IPS DF 4.7 (cell line): ENCODE results near the gene GTPBP8.

Experiments used
- DNase-seq: peaks from one replicate; pipeline ENCODE4 v3.0.0-alpha.2; 2013; ENCODE audit warnings: low spot score; ENCODE audit errors: extremely low read depth

Gene GTPBP8

GRCh38 chr3:112990672-112991602 lies at the start of gene GTPBP8:
TSS of gene GTPBP8 (plus strand) at chr3:112990984. CDS start at chr3:112991000, 16 bp downstream.
- DNase-seq, result peak; percentile 64

- no peak for DNase-seq
Measured at GRCh38 chr3:112948346-112948838, 42.4 kb upstream of the GTPBP8 start.

GRCh38 chr3:112956351-112956750 lies 34.4 kb upstream of the GTPBP8 start:
- no peak for DNase-seq

GRCh38 chr3:112958811-112959560 lies 31.8 kb upstream of the GTPBP8 start:
- DNase-seq, result no peak

- DNase-seq, result no peak
Measured at GRCh38 chr3:112963683-112964082, 27.1 kb upstream of the GTPBP8 start.

DNA sequence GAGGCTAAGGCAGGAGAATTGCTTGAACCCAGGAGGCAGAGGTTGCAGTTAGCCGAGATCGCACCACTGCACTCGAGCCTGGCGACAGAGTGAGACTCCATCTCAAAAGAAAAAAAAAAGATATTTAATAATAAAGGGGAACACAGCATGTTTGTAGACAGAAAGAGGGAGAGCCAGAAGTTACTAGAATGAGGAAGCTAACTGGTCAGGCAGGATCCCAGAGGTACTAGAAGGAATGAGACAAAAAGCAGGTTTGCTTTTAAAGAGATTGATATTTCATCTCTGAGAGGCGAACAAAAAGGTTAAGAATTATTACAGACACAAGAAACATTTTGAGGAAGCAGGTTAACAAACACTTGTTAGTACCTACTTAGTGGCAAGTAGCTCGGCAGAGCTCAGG lies 25.1 kb upstream of the GTPBP8 start:
- DNase-seq, result no peak

GRCh38 chr3:112966633-112967032 lies 24.2 kb upstream of the GTPBP8 start:
- no peak for DNase-seq

DNA sequence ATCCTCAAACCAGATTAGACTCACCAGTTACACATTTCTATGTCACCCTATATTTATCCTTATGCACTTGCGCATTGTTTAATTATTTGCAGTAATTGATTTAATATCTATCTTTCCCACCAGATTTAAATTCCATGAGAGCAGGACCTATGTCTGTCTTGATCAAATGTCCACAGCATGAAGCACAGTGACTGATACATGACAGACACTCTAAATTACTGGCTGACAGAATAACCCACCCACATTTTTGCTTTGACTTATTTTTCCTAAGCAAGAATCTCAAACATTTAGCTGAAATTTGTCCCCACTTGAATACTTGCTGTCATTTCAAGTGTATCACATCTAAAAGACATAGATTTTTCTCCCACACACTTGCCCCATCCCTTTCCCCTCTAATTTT lies 23.4 kb upstream of the GTPBP8 start:
- no peak for DNase-seq

DNA sequence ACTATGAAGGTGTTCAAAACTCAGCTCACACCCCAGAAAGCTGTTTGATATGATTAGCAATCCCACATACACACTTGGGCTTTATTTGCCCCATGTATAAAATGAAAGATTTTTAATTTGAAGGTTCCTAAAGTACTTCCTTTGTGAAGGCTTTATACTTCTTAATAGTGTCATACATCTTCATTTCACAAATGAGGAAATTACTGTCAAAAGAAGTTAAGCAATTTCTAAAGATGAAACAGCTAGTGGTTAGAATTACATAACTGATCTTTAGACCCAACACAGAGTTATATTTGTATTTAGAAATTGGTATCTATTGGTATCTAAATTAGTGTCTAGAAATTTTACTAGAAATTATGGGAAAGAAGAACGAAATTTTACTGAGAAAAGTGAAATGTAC lies 23.0 kb upstream of the GTPBP8 start:
- no peak for DNase-seq

DNA sequence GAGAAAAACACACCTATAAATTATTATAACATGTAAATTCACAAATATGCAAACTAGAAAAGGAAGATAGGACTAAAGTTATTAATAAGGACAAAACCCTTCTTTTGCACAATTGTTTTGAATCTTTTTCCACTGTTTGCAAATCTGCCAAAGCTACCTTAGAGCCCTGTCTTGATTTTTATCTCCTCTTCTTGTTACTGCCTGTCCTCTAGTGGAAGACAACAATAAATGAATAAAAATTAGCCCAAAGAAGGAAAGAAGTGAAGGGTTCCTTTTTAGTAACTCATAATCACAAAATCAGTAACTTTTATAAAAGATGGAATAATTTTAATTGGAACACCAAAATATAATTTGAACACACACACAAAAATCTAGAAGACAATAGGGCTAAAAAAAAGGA lies 18.6 kb upstream of the GTPBP8 start:
- DNase-seq, result no peak

- no peak for DNase-seq
Measured at GRCh38 chr3:112973325-112974177, 17.2 kb upstream of the GTPBP8 start.

GRCh38 chr3:112974178-112974517 lies 16.6 kb upstream of the GTPBP8 start:
- DNase-seq, result no peak

DNA sequence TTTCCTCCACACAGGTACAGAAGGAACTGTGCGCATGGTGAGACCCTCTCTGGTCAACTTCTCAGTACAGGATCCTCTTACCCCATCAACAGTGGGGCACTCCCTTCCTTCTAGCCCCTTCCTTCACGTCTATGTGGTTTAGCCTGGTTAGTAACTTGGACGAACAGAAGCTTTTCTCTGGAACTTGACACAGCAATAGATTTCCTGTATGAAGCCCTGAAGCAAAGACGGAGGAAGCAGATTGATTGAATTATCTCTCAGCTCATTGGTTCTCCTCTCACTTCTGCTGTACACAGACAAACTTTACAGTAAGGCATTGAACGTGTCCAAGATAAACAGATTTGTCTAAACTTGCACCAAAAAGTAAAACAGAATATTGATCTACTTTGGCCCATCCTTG lies 15.9 kb upstream of the GTPBP8 start, which contains the start of gene CD200R1:
Gene CD200R1, minus strand, starts transcription at position 210 of the 400 bp plus-strand sequence. CDS start 246 bp downstream, outside the sequence.
- DNase-seq, result no peak

- DNase-seq, result no peak
Measured at GRCh38 chr3:112976001-112976400, 14.8 kb upstream of the GTPBP8 start.

GRCh38 chr3:112976953-112977352 lies 13.8 kb upstream of the GTPBP8 start:
- DNase-seq, result no peak

- no peak for DNase-seq
Measured at GRCh38 chr3:112979244-112979832, 11.4 kb upstream of the GTPBP8 start.

DNA sequence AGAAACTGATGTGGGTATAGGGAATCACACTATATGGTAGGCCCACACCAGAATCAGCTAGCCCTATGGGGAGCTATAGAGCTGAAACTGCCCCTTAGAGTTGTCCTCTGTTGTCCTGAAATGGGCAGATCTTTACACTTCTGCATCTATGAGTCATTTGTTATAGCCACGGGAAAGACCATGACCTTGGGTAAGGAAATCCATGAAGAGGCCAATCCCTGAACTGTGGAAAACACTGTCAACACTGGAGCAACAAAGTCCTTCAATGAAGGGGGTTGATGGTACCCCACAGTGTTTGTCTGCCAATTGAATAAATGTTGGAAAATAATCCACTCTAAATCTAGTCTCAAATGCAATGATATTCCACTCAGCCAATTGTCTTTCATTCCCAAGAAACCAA lies 10.7 kb upstream of the GTPBP8 start:
- DNase-seq, result no peak

GRCh38 chr3:112982710-112983109 lies 8.1 kb upstream of the GTPBP8 start:
- DNase-seq, result no peak

DNA sequence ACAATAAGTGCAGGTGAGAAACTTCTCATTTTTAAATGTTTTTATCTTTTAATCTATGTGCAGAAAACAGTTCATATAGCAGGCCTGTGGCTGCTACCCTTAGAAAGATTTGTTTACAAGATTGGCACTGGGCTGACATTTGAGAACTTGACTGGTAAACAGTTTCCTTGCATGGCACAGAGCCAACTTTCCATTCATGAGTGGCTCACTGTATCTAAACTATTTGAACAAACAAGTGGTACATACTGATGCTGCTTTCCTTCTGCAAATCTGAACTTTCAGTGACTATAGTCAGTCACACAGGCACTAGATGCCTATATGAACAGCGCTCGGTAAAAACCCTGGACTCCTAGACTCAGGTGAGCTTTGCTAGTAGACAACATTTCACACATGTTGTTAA lies 6.3 kb upstream of the GTPBP8 start:
- DNase-seq, result no peak

DNA sequence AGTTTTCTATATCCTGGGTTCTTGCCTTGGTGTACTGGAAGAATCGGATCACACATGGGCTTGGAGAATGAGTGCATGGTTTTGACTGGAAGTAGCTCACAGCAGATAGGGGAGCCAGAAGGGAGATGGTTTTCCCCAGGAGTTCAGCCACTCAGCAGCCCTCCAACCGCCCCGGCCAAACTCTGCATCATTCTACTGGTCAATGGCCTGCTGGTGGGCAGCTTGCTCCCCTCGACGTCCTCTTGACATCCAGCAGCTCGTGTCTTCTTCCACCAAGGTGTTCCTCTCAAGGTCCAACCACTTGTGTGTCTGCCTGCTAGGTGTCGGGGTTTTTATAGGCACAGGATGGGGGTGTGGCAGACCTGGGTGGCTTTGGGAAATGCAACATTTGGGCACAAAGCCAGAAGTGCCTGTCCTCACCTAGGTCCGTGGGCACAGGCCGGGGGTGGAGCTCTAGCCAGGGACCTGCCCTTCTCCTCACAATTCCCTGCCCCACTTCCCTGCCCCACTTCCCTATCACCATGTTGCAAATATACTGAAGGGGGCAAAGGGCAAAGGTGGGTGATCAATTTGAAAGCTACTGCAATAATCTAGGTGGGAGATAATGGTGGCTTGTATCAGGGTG lies 3.0 kb upstream of the GTPBP8 start:
- DNase-seq, result no peak

DNA sequence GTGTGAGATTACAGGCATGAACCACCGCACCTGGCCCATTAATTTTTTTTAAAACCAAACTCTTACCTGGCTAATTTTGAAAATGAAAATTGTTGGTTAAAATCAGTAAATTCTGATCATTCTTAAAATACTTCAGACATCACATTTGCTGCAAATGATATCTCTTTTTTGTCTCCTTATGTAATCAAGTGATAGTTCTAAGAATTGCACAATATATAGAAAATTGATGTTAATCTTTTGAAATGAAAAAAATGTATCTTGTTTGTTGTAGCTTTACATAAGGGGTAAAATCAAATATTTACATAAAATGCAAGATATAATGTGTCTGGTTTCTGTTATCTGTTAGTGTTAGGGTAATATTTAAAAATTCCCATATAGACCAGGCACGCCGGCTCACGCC lies 5.0 kb downstream of the GTPBP8 start:
- no peak for DNase-seq
